Measurements from ENCODE around the gene TMEM95.

The TMEM95 gene

GRCh38 chr17:7374353-7374752, 19.4 kb downstream of the TMEM95 start:
- DNase-seq (ENCODE audit: low read depth, low spot score), result no peak

- no peak for DNase-seq (ENCODE audit: low read depth, low spot score)
Observed at GRCh38 chr17:7379134-7379533, 24.2 kb downstream of the TMEM95 start.

- DNase-seq (ENCODE audit: low read depth, low spot score), result peak; percentile 78
Observed at GRCh38 chr17:7380321-7380720, 25.4 kb downstream of the TMEM95 start.

GRCh38 chr17:7380855-7381683, 26.1 kb downstream of the TMEM95 start, which contains the start of gene TNK1:
TNK1 (plus strand) TSS chr17:7381089; CDS start chr17:7382927, 1,838 bp downstream.
- DNase-seq (ENCODE audit: low read depth, low spot score), result peak; percentile 51

GRCh38 chr17:7382901-7383300, 27.9 kb downstream of the TMEM95 start:
- peak; percentile 45 for DNase-seq (ENCODE audit: low read depth, low spot score)

- no peak for DNase-seq (ENCODE audit: low read depth, low spot score)
Observed at GRCh38 chr17:7383371-7383741, 28.4 kb downstream of the TMEM95 start.

- peak; percentile 87 for DNase-seq (ENCODE audit: low read depth, low spot score)
Observed at GRCh38 chr17:7383742-7384488, 29.0 kb downstream of the TMEM95 start.

- no peak for DNase-seq (ENCODE audit: low read depth, low spot score)
Observed at GRCh38 chr17:7384489-7385081, 29.6 kb downstream of the TMEM95 start.

GRCh38 chr17:7388856-7389255, 33.9 kb downstream of the TMEM95 start:
- DNase-seq (ENCODE audit: low read depth, low spot score), result no peak

- no peak for DNase-seq (ENCODE audit: low read depth, low spot score)
Observed at GRCh38 chr17:7389924-7390910, 35.3 kb downstream of the TMEM95 start.

- DNase-seq (ENCODE audit: low read depth, low spot score), result no peak
Observed at GRCh38 chr17:7391307-7391706, 36.4 kb downstream of the TMEM95 start.

GRCh38 chr17:7392696-7393612, 38.0 kb downstream of the TMEM95 start:
- no peak for DNase-seq (ENCODE audit: low read depth, low spot score)

- DNase-seq (ENCODE audit: low read depth, low spot score), result peak; percentile 37
Observed at GRCh38 chr17:7393613-7394451, 38.9 kb downstream of the TMEM95 start.

- DNase-seq (ENCODE audit: low read depth, low spot score), result peak; percentile 80
Observed at GRCh38 chr17:7394452-7395191, 39.7 kb downstream of the TMEM95 start, which contains the start of gene PLSCR3. PLSCR3 (minus strand) TSS chr17:7394525; CDS start chr17:7394110, 415 bp downstream.

- DNase-seq (ENCODE audit: low read depth, low spot score), result no peak
Observed at GRCh38 chr17:7396147-7396546, 41.2 kb downstream of the TMEM95 start.

GRCh38 chr17:7398612-7399011, 43.7 kb downstream of the TMEM95 start:
- DNase-seq (ENCODE audit: low read depth, low spot score), result no peak

- no peak for DNase-seq (ENCODE audit: low read depth, low spot score)
Observed at GRCh38 chr17:7403043-7403726, 48.2 kb downstream of the TMEM95 start.

- DNase-seq (ENCODE audit: low read depth, low spot score), result no peak
Observed at GRCh38 chr17:7403727-7403976, 48.7 kb downstream of the TMEM95 start.

Measured in ELF-1 (cell line).